Inferior parietal cortex (tissue), 1 donor: ENCODE data around the gene DMXL1.
"Not testable (repeated sequence)": the region's sequence is repeated elsewhere in the genome, so short reads cannot be mapped to it uniquely, and the experiment has no call there.

Experiments used
- DNase-seq: peaks from one replicate; pipeline ENCODE4 v3.0.0-alpha.2; 2016; ENCODE audit errors: extremely low spot score

Gene DMXL1

GRCh38 chr5:119212676-119213075 lies 141.8 kb downstream of the DMXL1 start:
- DNase-seq = no peak

DNA sequence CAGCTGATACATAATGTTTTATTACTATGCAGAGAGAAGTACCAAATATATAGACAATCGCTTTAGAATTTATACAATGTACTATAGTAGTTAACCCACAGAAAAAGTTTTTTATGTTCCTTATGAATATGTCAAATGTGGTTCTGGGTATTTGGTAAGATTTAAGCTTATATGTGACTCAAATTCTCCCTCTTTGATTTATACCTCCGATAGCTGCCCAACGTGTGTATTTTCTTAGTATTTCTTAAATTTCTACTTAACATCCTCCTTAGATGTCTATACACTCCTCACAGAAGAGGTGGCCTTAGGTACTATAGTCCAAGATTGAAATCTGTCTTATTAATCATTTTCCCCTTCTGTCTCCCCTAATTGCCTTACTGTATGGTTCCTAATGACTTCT lies 146.3 kb downstream of the DMXL1 start:
- DNase-seq = no peak

DNA sequence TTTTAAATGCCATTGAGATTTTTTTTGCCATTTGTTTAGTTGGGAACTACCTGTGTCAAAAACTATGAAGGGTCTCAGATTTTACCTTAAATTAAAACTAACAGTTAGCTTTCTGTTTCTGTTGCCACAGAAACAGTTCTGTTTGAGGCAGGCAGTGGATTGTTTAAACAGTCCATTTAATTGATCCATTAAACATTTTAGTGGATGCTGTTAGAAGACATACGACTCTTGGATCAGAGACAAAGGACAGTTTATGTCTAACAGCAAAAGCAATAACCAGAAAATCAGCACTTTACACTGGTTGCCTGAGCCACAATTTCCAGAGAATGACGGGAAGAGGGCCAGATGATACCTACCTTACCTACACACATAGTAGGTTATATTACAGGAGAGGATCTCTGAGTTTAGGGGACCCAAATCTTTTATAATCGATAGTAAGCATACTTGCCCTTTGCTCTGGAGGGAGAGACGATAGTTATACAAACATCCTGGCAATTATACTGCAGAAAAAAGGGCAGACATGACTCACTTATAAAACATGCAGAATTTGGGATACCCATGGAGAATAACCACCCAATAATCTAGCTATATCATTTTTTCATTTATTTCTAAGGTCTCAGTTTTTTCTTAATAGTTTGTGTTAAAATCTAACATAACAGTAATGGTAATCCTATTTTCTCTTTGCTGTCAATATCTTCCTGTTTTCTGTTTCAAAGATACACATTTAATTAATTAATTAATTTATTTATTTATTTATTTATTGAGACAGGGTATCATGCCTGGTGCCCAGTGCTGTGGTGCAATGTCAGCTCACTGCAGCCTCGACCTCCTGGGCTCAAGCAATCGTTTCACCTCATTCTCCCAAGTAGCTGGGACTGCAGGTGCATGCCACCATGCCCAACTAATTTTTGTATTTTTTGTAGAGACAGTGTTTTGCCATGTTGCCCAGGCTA lies 148.2 kb downstream of the DMXL1 start:
- no peak for DNase-seq

DNA sequence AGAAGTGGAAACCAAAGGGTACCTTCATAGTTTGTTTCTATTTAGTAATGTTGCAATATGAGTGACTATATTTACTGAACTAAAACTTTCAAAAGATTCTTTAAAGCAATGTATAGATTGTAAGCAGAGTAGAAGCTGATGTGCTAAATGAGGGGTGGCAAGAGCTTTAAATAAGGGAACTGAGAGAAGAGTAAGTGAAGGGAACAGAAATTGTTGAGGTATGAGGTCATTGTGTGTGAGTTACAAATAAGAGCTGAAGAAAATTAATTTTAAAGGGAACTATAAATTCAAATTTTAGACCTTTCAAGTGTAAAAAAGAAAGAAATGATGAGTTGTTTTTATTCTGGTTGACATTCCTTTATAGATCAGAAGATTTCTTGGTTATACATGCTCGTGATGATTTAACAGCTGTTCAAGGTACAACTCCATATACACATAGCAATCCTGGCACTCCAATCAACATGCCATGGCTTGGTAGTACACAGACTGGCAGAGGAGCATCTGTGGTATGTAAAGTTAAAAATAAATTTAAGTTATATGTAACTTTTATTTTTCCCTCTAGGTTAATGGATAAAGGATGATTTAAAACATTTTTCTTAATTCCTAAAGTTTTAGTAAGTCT lies 149.8 kb downstream of the DMXL1 start:
- no peak for DNase-seq

DNA sequence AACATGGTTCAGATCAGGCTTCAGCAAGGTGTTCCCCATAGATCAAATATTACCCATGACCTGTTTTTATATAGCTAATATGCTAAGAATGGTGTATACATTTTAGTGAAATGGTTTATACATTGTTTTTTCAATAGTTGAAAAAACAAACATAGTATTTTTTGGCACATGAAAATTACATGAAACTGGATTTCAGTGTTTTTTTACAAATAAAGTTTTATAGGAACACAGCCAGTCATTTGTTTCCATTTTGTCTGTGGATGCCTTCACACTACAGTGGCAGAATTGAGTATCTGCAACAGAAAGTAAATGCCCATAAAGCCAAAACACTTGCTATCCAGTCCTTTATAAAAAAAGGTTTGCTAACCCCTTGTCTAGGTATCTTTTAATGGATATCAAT lies 150.4 kb downstream of the DMXL1 start:
- no peak for DNase-seq

- no peak for DNase-seq
Measured at GRCh38 chr5:119229950-119230349, 159.1 kb downstream of the DMXL1 start.

DNA sequence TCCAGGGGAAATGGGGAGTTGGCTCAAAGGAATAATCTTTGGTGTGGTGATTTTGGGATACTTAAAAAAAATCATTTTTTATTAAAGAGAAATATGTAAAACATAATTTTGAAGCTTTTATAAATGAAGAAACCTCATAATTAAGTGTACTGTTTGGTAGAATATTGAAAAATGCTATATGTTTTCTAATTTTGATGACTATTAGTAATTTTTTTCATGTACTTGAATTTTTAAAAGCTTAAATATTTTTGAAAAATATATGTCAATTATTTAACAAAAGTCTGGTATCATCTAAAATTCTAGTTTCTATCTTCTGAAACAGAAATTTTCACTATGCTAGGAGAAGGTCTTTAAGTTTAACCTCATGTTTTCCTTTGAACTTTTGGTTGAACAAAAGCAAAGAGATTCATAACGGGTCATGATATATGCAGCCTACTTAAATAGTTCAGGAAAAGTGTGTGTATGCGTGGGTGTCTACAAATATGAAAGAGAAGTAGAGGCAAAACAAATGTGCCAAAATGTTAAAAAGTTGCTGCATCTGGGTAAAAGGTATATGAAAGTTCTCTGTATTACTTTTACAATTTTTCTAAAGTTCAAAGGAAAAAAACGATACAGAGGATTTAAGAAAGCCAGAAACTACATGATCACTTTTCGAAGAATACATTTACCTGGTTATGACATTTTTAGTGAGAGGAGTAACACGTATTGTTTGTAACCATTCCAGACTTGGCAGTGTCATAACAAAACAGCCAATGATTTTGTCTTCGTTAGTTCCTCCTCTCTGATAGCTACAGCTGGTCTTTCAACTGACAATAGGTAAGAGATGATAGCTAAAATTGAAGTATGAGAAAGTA lies 167.6 kb downstream of the DMXL1 start:
- no peak for DNase-seq

- DNase-seq = no peak
Measured at GRCh38 chr5:119239119-119239417, 168.2 kb downstream of the DMXL1 start.

- not testable (repeated sequence) for DNase-seq
Measured at GRCh38 chr5:119239826-119240225, 168.9 kb downstream of the DMXL1 start.

DNA sequence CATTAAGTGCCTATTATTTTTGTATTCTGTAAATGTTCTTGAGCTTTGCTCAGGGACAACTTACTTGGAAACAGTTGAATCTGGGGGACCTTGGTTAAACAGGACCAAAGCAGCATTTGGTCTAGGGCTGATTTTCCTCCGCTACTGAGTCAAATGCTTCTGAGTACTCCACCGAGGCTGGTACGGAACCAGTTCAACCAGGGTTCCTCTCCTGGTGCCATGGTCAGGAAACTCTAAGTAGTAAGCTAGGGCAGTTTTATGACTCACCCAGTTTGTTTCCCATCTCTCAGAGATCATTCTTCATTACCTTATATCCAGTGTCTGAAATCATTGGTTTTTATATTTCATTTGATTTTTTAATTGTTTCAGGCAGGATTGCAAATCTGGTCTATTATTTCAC lies 173.0 kb downstream of the DMXL1 start:
- DNase-seq = no peak

- DNase-seq = no peak
Measured at GRCh38 chr5:119250946-119251901, 180.3 kb downstream of the DMXL1 start.

DNA sequence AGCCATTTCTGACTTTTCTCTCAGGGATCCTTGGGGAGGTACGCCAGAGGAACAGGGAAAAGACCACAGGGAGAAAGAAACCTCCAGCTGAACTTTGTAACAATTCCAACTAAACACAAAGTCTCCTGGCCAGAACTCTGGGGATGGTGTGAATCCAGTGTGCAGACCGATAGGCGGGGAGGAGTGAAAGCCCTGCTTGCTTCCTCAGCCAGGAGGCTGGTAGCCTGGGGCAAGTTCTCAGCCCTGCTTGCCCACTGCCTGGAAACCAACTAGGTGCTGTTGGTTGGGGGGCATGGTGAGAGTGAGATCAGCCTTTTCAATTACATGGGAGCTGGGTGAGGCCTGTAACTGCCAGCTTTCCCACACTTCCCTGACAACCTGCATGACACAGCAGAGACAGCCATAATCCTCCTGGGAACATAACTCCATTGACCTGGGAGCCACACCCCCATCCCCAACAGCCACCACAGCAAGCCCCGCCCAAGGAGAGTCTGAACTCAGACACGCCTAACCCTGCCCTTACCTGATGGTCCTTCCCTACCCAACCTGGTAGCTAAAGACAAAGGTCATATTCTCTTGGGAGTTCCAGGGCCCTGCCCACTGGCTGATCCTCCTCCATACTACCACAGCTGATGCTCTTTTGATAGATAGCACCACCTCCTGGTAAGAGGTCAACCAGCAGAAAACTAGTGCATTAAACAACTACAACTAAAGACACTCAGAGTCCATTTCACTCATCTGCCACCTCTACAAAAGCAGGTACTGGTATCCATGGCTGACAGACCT lies 184.9 kb downstream of the DMXL1 start:
- DNase-seq = no peak

- DNase-seq = no peak
Measured at GRCh38 chr5:119257613-119258012, 186.7 kb downstream of the DMXL1 start.

DNA sequence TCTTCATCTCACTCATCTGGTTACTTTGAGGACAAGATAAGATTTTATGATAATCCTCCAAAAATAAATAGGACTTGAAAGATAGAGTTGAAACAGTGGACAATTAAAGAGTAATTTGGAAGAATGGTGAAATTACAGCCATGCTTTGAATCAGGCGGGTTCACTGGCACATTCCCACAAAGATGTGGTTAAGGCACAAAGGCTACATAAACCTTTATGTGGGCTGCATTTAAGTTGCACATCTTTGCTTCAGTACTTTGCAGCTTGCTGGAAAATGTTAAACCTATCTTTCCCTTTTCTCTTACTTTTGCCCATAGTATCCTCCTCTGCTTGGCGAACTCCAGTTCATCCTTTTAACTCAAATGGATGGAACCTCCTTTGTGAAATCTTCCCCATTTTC lies 192.8 kb downstream of the DMXL1 start:
- no peak for DNase-seq

- DNase-seq = no peak
Measured at GRCh38 chr5:119264186-119264585, 193.3 kb downstream of the DMXL1 start.

- peak; percentile 95 for DNase-seq
Measured at GRCh38 chr5:119267958-119268386, 197.1 kb downstream of the DMXL1 start.

DNA sequence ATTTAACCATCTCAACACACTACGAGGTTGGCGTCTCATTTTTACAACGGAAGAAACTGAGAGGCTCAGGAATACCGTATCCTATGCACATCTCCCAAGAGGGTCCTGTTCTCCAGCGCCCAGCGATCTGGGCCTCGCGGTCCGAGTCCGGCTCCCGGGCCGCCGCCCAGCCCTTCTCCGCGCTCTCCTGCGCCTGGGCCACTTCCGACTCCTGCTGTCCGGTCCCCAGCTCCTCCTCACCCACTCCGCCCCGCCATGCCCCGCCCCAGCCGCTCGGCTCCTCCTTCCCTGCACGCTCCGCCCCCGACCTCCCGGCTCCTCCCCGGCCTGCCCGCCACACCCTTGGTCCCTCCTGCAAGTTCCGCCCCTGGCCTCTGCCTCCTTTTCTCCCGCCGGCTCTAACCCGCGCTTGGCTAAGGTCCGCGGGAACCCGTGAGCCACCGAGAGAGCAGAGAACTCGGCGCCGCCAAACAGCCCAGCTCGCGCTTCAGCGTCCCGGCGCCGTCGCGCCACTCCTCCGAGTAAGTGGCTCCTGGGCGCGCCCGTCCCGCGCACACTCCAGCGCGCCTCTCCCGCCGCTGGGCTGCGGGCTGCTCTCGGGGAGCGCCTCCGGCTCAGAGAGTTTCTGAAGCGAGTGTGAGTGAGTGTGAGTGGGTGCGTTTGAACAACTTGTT lies 197.6 kb downstream of the DMXL1 start:
- peak; percentile 78 for DNase-seq

DNA sequence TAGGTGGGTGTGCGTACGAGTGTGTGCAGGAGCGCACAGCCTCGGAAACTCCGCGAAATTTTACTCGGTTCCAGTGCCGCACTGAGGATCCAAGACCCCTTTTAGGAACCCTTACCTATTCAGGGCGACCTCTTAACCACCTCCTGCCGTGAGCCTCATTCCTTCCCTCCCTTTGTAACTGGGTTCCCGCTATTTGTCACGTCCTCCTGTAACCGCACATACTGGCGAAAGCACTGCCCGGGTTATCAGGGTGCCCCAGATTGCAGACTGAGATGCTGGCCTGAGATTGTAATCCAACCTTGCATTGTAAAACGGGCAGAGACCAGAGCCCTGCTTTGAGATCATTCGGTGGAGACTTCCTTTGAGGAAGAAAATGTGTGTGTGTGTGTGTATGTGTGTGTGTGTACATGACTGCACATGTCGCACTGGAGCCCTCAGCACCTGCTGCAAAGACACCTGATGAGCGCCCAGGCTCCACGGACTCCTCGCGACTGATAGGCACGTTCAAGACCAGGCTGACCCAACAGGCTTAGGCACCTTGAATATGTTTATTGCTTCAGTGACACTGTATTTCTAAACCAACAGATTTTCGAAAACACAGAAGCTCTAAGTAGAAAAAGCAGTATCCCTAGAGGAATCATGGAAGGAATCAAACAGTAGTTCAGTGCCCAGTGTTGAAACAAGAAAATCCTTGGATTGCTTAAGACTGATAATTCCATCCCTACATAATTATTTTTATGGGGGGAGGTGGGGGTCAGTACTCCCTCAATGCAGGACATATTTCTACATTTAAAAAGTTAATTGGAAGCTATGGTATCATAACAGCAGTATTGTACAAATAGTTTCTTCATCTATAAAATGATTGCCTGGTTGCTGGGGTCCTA lies 198.4 kb downstream of the DMXL1 start:
- no peak for DNase-seq

DNA sequence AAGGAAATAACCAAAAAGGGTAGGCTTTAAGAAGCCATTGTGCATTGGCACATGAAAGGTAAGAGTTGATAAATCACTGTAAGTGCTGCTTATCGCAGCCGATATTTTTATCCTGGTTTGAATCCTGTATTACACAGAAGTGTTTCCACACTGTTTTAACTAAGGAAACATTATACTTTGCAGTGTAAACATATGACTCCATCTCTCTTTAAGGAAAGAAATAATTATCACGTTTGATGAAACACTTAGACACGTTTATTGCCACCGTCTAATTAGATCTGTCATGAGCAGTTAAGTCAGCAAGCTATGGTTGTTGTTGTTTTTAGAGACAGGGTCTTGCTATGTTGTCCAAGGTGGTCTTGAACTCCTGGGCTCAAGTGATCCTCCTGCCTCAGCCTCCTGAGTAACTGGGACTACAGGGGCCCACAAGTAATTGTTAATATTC lies 199.3 kb downstream of the DMXL1 start:
- no peak for DNase-seq
